Cardiac muscle cell (in vitro differentiated cells and primary cell): ENCODE data around the gene ZCCHC7. TPM values are rescaled to one million over a fixed set of nuclear protein-coding genes. Genes with fewer than 3 reads are reported as not detected.

Experiments used
- DNase-seq, 2 donors: peaks; one replicate each; pipeline versions ENCODE4 v3.0.0 to v3.0.0-alpha.2; 2010 to 2017; ENCODE audit warnings: low read depth in 1 of 2, low spot score in 1 of 2
- H3K27ac ChIP-seq: fragments of 200-600 bp; sonication (generic); 2 replicates; pipeline ENCODE4 v1.5.1; 2016
- H3K27me3 ChIP-seq: fragments of 200-600 bp; sonication (generic); 2 replicates; pipeline ENCODE4 v1.6.0; 2016; ENCODE audit warnings: control low read depth
- H3K36me3 ChIP-seq: fragments of 200-600 bp; sonication (generic); 2 replicates; pipeline ENCODE4 v1.5.1; 2016; ENCODE audit warnings: control low read depth
- H3K4me1 ChIP-seq: fragments of 200-600 bp; sonication (generic); 2 replicates; pipeline ENCODE4 v1.8.1; 2017; ENCODE audit warnings: low read depth, mild to moderate bottlenecking, mixed run types
- H3K4me3 ChIP-seq: fragments of 200-600 bp; sonication (generic); 2 replicates; pipeline ENCODE4 v1.5.1; 2016; ENCODE audit warnings: mild to moderate bottlenecking
- H3K9me3 ChIP-seq: fragments of 200-600 bp; sonication (generic); 2 replicates; pipeline ENCODE4 v1.5.1; 2017; ENCODE audit warnings: low read depth, mild to moderate bottlenecking, control low read depth
- CTCF ChIP-seq: IDR thresholded peaks from 2 replicates; pipeline ENCODE4 v1.5.1; 2012; ENCODE audit warnings: low read depth, mild to moderate bottlenecking, low read length
- polyA plus RNA-seq: library from polyadenylated mRNA; unstranded; fragments of >200 nt; fragmentation: Nextera tagmentation; extraction: Ambion mirVana; gene quantifications from 2 replicates; pipeline ENCODE4 v1.2.1, GENCODE V29; 2016
- total RNA-seq: library from RNA; depleted of rRNA; stranded (reverse); fragments of >200 nt; gene quantifications from 2 replicates; pipeline ENCODE4 v1.2.3, GENCODE V29; 2016

Gene ZCCHC7
- total and polyA plus RNA-seq, 2 experiments from 2014 or later = 15.0 to 18.8 TPM

- Histone ChIP-seq H3K9me3 (no peaks in the 10 kb centered on the region), H3K27me3 (no peaks in the 10 kb centered on the region), H3K4me1 (peaks cover 30% of the 10 kb centered on the region), H3K4me3 (no peak overlapping the region), H3K36me3 (no peaks in the 10 kb centered on the region), H3K27ac (no peak overlapping the region)
- peak in 1 of 2 donors; percentile 45 for DNase-seq
- no peak for TF ChIP-seq CTCF
Observed at GRCh38 chr9:37325778-37326177, 205.4 kb downstream of the ZCCHC7 start.

- no peaks in the 10 kb centered on the region for H3K36me3 ChIP-seq
- no peak overlapping the region for H3K4me3 ChIP-seq
- no peak for TF ChIP-seq CTCF
- no peaks in the 10 kb centered on the region for H3K27me3 ChIP-seq
- no peaks in the 10 kb centered on the region for H3K9me3 ChIP-seq
- no peak for DNase-seq
- peaks cover 30% of the 10 kb centered on the region for H3K4me1 ChIP-seq
- H3K27ac ChIP-seq = no peak overlapping the region
Observed at GRCh38 chr9:37327553-37327952, 207.2 kb downstream of the ZCCHC7 start.

GRCh38 chr9:37328556-37329227 is 208.3 kb downstream of the ZCCHC7 start:
- H3K27me3 ChIP-seq = no peaks in the 10 kb centered on the region
- peaks cover 27% of the 10 kb centered on the region for H3K4me1 ChIP-seq
- no peak overlapping the region for H3K27ac ChIP-seq
- no peaks in the 10 kb centered on the region for H3K36me3 ChIP-seq
- no peak for TF ChIP-seq CTCF
- H3K9me3 ChIP-seq = no peaks in the 10 kb centered on the region
- DNase-seq = no peak
- no peak overlapping the region for H3K4me3 ChIP-seq

- Histone ChIP-seq H3K4me1 (peaks cover 18% of the 10 kb centered on the region), H3K4me3 (no peak overlapping the region), H3K36me3 (no peaks in the 10 kb centered on the region), H3K27me3 (no peaks in the 10 kb centered on the region), H3K27ac (no peak overlapping the region), H3K9me3 (no peaks in the 10 kb centered on the region)
- peak; percentile 9 to 58 for DNase-seq
- TF ChIP-seq CTCF = peak; percentile 46
Observed at GRCh38 chr9:37329576-37329975, 209.2 kb downstream of the ZCCHC7 start.

- no peaks in the 10 kb centered on the region for H3K9me3 ChIP-seq
- H3K27me3 ChIP-seq = no peaks in the 10 kb centered on the region
- no peak overlapping the region for H3K27ac ChIP-seq
- H3K36me3 ChIP-seq = no peaks in the 10 kb centered on the region
- DNase-seq = no peak
- peaks cover 6% of the 10 kb centered on the region for H3K4me1 ChIP-seq
- no peak overlapping the region for H3K4me3 ChIP-seq
- TF ChIP-seq CTCF = no peak
Observed at GRCh38 chr9:37331871-37332270, 211.5 kb downstream of the ZCCHC7 start.

GRCh38 chr9:37332578-37332977 is 212.2 kb downstream of the ZCCHC7 start:
- H3K9me3 ChIP-seq = no peaks in the 10 kb centered on the region
- no peak overlapping the region for H3K4me3 ChIP-seq
- no peak overlapping the region for H3K27ac ChIP-seq
- no peaks in the 10 kb centered on the region for H3K27me3 ChIP-seq
- no peaks in the 10 kb centered on the region for H3K36me3 ChIP-seq
- DNase-seq = no peak
- TF ChIP-seq CTCF = no peak
- peaks cover 10% of the 10 kb centered on the region for H3K4me1 ChIP-seq
